Stimulated activated naive CD8-positive, alpha-beta T cell treated with anti-CD3 and anti-CD28 coated beads, Interleukin-15, Interleukin-2, amounts not matched to agents 100 ng/mL and 50 ng/mL, for 24 hours (primary cell): Measurements from ENCODE around the gene FAM149A.

ENCODE experiments used
- H3K27ac Mint-ChIP-seq: one replicate; pipeline ENCODE4 v1.8.0; 2021; ENCODE audit warnings: mild to moderate bottlenecking, mixed read lengths
- H3K27me3 Mint-ChIP-seq: one replicate; pipeline ENCODE4 v1.8.0; 2021; ENCODE audit warnings: mixed read lengths
- H3K36me3 Mint-ChIP-seq: one replicate; pipeline ENCODE4 v1.8.0; 2021; ENCODE audit warnings: low read depth, mixed read lengths
- H3K4me1 Mint-ChIP-seq: one replicate; pipeline ENCODE4 v1.8.0; 2021; ENCODE audit warnings: low read depth, mixed read lengths
- H3K4me3 Mint-ChIP-seq: one replicate; pipeline ENCODE4 v1.8.0; 2021; ENCODE audit warnings: mild to moderate bottlenecking, mixed read lengths
- H3K9me3 Mint-ChIP-seq: one replicate; pipeline ENCODE4 v1.8.0; 2021; ENCODE audit warnings: mixed read lengths

FAM149A gene

DNA sequence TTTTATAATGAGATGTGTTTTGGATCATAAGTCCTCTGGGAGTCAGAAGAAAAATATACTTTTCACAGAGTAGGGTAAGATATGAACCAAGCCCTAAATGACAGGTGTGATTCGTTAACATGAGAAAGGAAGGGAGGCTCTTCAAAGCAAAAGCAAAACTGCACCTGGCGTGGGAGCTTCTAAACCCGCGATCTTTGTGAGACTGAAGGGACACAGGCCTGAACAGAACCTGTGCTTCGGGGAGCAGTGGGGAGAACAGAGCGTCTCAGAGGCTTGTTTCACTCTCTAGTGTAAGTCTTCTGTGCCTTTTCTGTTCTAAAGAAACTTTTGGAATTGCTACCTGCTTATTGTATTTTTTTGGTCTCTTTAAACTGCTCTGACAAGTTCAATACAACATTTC lies 56.6 kb downstream of the FAM149A start:
- H3K27ac Mint-ChIP-seq: no peak overlapping the region
- peaks cover 2% of the 10 kb centered on the region for H3K27me3 Mint-ChIP-seq
- no peak overlapping the region for H3K4me3 Mint-ChIP-seq
- peaks cover 5% of the 10 kb centered on the region for H3K4me1 Mint-ChIP-seq
- H3K9me3 Mint-ChIP-seq: no peaks in the 10 kb centered on the region
- H3K36me3 Mint-ChIP-seq: no peaks in the 10 kb centered on the region

DNA sequence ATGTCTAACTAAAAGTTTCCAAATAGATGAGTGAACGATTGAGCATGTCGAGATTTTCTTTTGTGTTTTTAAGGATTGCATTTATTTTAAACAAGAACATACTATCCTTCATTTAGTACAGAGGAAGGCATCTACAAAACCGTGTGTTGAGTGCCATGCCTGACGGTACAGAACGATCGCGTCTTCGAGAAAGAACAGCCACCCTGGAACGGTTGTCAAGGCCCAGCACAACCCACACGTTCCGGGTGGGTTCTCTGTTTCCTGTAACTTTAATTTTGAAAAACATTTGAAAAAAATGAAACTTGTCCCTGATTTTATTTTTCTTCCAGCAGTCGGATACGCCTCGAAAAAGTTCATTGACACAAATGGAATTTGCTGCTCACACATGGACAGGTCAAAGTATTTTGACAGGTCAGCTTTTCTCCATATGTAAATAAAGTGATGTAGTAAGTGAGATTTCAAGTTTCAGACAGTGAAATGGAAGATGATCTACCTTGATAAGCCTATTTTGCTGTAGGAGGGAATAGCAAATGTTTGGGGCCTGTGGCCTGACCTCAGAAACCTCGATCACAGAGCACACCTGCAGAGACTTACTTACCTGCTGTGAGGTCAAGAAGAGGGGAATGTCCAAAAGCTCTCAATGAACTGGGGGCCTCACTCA lies 62.5 kb downstream of the FAM149A start:
- no peak overlapping the region for H3K27ac Mint-ChIP-seq
- no peak overlapping the region for H3K4me3 Mint-ChIP-seq
- H3K27me3 Mint-ChIP-seq: peaks cover 2% of the 10 kb centered on the region
- no peaks in the 10 kb centered on the region for H3K36me3 Mint-ChIP-seq
- no peaks in the 10 kb centered on the region for H3K9me3 Mint-ChIP-seq
- H3K4me1 Mint-ChIP-seq: no peaks in the 10 kb centered on the region

DNA sequence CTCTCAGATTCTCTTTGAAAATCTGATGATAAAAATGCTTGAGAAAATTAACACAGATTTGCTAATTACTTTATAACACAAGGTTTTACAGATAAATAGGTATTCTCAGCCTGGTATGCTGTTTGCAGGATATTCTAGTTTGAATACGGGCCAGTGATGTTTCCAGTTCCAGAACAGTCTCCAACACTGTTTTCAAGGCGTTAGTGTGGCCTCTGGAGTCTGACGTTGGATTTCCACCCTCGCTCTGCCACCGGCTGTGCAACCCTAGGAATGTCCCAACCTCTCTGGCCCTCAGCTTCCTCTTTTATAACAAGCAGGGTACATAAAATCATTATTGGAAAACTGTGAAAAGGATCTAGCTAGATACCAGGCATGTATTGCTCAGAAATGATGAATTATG lies 63.1 kb downstream of the FAM149A start:
- no peak overlapping the region for H3K27ac Mint-ChIP-seq
- peaks cover 2% of the 10 kb centered on the region for H3K27me3 Mint-ChIP-seq

DNA sequence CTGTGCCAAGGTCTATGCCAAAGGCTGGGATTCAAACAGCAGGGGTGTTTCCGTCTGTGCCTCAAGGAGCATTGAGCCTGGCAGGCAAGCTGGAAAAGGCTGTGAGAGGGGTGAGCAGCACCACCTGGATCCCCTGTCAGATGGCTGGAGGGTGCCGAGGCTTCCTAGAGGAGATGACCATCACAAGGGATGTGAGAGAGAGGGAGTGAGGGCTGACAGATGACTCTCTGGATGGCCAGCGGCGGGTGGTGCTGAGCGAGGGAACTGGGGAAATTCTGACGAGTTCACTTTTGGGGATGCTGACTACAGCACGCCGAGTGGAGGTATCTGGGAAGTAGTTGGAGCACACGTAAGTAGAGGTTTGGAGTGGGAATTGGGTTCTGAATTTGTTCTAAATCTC lies 64.2 kb downstream of the FAM149A start:
- H3K27me3 Mint-ChIP-seq: peaks cover under 1% of the 10 kb centered on the region
- no peak overlapping the region for H3K27ac Mint-ChIP-seq
- H3K4me1 Mint-ChIP-seq: no peaks in the 10 kb centered on the region
- no peaks in the 10 kb centered on the region for H3K9me3 Mint-ChIP-seq
- H3K36me3 Mint-ChIP-seq: no peaks in the 10 kb centered on the region
- no peak overlapping the region for H3K4me3 Mint-ChIP-seq

More for the DNA sequence above, 63.1 kb downstream of the FAM149A start:
- H3K4me3 Mint-ChIP-seq: no peak overlapping the region
- no peaks in the 10 kb centered on the region for H3K4me1 Mint-ChIP-seq
- no peaks in the 10 kb centered on the region for H3K9me3 Mint-ChIP-seq
- H3K36me3 Mint-ChIP-seq: no peaks in the 10 kb centered on the region

DNA sequence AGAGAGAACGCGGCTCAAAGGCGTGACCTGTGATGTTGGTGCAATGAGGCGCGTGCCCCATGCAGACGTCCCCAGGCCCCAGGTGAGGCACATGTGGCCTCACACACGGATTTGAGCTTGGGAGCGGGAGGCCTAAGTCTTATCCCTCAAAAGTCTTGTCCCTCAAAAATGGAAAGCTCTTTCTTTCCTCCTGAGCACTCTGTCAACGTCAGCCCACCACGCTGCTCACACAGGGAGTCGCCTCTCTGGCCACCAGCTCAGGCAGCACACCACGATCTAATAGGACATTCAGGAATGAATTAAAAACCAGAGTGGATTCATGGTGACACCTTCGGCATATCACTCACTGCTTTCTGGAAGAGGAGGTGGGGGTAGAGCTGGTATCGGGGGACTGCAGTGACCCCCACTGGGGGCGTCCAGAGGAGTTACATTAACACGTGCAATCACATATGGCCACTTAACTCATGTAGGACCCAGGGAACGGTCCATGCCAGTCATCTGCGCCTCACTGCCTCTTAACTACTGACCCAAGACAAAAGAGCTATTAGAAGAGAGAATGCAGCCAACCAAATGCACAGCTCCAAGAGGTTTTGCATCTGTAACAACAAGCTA lies 64.9 kb downstream of the FAM149A start:
- Mint-ChIP-seq H3K27me3 (no peaks in the 10 kb centered on the region), H3K36me3 (no peaks in the 10 kb centered on the region), H3K27ac (no peak overlapping the region), H3K4me3 (no peak overlapping the region), H3K4me1 (no peaks in the 10 kb centered on the region), H3K9me3 (no peaks in the 10 kb centered on the region)

DNA sequence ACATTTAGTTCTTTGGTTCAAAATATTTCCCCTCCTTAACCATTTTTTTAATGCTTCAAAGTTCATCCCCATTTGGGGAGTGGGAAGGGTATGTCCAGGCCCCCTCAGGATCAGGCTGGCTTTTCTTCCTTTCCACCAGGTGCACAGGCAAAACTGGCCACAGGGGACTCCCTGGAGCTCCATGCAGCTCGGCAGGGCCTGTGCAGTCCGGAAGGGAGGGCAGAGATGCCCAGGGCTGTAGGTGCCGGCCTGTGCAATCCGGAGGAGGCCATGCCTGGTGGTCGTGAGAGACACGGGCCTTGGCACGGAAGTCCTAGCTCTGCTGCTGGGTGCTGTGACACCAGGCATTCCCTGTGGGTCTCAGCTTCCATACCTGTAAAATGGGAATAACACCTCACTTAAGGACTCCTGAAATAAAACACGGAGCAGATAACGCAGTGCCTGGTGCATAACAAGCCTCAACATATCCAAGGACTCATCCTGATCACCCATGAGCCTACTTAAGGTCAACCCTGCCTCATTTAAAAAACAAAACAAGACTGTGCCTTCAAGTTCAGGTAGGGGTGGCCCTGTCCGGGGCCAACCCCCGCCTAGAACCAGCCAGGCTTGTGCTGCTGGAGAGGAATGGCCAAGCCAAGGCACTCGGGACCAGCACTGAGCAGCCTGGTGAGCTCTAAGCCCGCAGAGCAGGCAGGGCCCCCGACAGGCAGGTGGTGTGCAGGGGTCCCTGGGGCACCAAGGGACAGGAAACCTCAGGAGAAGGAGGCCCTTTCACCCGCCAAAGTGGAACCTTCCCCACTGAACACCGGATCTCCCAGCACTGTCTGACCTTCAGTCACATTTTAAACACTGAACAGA lies 65.7 kb downstream of the FAM149A start:
- Mint-ChIP-seq H3K27ac (no peak overlapping the region), H3K4me3 (no peak overlapping the region), H3K9me3 (no peaks in the 10 kb centered on the region), H3K27me3 (no peaks in the 10 kb centered on the region), H3K36me3 (no peaks in the 10 kb centered on the region), H3K4me1 (no peaks in the 10 kb centered on the region)

DNA sequence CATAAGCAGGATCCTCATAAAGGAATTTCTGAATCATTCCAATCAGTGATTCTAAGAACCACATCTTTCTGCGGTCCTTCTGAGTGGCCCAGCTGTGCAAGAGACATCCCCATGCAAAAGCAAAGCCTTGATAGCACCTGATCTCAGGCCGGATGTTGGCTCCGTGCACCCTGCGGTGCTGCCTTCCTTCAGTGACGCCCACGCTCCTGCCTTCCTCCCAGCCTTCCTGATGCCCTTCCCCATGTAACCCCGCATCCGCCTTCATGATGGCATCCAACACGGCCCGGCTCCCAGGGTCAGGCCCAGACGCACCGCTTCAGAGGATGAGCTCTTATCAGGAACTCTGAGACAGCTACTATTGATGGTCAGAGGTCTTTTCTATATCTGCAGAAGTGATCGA lies 66.5 kb downstream of the FAM149A start:
- Mint-ChIP-seq H3K27ac (no peak overlapping the region), H3K4me1 (no peaks in the 10 kb centered on the region), H3K36me3 (no peaks in the 10 kb centered on the region), H3K9me3 (no peaks in the 10 kb centered on the region), H3K27me3 (no peaks in the 10 kb centered on the region), H3K4me3 (no peak overlapping the region)

DNA sequence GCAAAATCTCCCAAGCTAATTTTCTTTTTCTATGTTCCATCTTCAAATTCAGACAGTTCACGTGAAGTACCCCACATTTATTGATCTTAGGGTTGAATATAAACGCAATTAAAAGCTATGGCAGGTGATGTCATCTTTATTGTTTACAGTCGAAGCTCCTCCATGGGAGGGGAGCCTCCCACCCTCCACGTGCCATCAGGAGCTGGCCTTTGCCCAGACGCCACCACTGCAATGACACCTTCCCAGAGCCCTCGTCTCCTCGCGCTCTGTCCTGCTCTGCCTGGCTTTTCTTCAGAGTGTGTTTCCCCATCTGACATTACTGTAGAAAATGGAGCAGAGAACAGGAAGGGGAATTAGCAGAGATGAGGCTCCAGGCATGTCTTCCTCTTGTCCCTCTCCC lies 68.0 kb downstream of the FAM149A start:
- Mint-ChIP-seq H3K4me1 (no peaks in the 10 kb centered on the region), H3K27ac (no peak overlapping the region), H3K9me3 (no peaks in the 10 kb centered on the region), H3K4me3 (no peak overlapping the region), H3K27me3 (no peaks in the 10 kb centered on the region), H3K36me3 (no peaks in the 10 kb centered on the region)

DNA sequence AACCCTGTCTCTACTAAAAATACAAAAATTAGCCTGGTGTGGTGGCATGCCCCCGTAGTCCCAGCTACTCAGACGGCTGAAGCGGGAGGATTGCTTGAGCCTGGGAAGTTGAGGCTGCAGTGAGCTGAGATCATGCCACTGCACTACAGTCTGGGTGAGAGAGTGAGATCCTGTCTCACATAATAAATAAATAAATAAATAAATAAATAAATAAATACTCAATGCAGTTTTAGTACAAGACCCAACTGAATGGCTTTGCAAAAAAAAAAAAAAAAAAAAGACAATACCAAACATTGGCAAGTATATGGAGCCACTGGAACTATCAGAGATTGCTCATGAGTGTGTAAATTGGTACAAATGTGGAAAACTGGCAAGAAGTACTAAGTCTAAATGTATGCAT lies 83.6 kb downstream of the FAM149A start:
- Mint-ChIP-seq H3K27ac (no peak overlapping the region), H3K4me3 (no peak overlapping the region), H3K4me1 (peaks cover 26% of the 10 kb centered on the region), H3K27me3 (peaks cover 14% of the 10 kb centered on the region), H3K9me3 (peaks cover 6% of the 10 kb centered on the region), H3K36me3 (no peaks in the 10 kb centered on the region)

DNA sequence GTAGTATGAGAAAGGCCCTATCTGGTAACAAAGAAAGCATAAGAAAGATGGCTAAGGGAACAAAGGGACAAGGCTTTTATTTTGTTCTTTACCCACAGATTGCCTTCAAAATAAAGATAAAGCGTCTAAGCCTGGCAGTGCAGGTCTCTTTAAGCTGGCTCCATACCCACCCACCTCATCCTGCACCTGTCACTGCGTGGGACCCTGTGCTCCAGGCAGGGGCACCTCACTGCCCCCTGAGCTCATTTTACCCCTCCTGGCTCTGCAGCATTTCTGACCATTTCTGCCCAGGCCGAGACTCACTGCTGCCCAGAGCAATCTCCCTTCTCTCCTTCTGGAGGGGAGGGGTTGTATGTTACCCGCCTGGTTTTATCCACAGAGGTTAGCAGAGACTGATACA lies 85.2 kb downstream of the FAM149A start:
- peaks cover 12% of the 10 kb centered on the region for H3K27me3 Mint-ChIP-seq
- H3K4me1 Mint-ChIP-seq: peaks cover 35% of the 10 kb centered on the region
- H3K27ac Mint-ChIP-seq: peak overlapping the region; percentile 95
- H3K4me3 Mint-ChIP-seq: peak overlapping the region; percentile 88
- peaks cover 5% of the 10 kb centered on the region for H3K9me3 Mint-ChIP-seq
- no peaks in the 10 kb centered on the region for H3K36me3 Mint-ChIP-seq

DNA sequence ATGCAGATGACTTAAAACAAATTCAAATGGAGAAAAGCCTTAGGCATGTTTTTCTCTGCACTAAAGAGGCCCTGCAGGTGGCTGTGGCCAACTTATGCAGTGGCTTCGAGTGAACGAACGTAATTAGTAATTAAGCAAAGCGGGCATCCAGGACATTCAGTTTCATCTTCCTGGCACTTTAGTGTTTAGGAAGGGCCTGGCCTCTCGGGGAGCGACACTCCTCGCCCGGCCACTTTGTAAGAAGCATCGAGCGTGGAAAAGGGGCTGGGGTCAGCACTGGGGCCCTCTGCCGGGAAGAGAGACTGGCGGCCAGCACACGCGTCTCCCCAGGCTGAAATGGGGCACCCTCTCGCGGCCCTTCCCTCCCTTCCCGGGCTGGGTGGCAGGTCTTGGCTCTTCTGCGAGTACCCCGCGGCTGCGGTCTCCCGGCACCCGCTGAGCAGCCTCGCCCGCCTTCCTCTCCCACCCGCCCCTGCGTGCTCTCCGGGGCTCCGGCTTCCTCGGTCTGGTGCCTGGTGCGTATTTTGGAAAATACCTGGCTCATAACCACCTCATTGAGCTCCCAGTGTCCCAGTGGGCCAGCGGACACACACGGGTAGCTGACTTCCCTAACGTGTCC lies 86.2 kb downstream of the FAM149A start:
- no peaks in the 10 kb centered on the region for H3K9me3 Mint-ChIP-seq

DNA sequence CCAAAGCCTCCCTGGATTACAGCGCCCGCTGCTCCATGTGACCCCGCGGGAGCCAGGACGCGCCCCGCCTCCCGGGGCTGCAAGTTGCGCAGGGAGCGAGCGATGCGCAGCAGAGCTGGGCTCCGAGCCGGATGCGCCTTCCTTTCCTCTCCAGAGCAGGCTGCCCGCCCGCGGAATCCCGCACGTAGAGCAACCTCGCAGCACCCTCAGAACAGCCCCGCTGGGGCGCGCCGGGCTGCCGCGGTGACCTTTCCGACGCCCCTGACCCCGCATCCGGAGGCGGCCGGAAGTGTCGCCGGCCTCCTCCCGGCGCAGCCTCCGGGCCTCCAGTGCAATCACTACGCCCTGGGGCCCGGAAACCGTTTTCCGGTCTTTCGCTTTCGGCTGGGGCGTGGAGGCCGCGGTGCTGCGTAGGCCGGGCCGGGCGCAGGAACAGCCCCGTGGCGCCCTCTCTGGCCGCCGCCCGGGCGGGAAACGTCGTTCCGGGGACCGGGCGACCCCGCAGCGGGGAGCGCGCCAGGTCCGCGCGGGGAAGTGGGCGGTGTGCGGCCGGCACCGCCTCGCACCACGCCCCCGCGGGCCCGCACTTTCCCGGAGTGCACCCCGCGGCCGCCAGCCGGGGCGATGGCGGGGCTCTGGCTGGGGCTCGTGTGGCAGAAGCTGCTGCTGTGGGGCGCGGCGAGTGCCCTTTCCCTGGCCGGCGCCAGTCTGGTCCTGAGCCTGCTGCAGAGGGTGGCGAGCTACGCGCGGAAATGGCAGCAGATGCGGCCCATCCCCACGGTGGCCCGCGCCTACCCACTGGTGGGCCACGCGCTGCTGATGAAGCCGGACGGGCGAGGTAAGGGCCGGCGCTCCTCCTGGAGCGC lies 86.9 kb downstream of the FAM149A start, which contains the start of gene CYP4V2:
Gene CYP4V2, plus strand, starts transcription at position 368 of the 866 bp plus-strand sequence. Its CDS starts 257 bp downstream, at position 625.
- Mint-ChIP-seq H3K4me1 (peaks cover 37% of the 10 kb centered on the region), H3K27ac (peak within 1 kb of the TSS; percentile 95), H3K4me3 (peak within 1 kb of the TSS; percentile 95), H3K9me3 (no peaks in the 10 kb centered on the region), H3K36me3 (peaks cover 13% of the 10 kb centered on the region), H3K27me3 (no peaks in the 10 kb centered on the region)

More for the DNA sequence above, 86.2 kb downstream of the FAM149A start:
- peaks cover 3% of the 10 kb centered on the region for H3K27me3 Mint-ChIP-seq
- peak overlapping the region; percentile 95 for H3K27ac Mint-ChIP-seq
- H3K36me3 Mint-ChIP-seq: peaks cover 6% of the 10 kb centered on the region
- peaks cover 35% of the 10 kb centered on the region for H3K4me1 Mint-ChIP-seq
- H3K4me3 Mint-ChIP-seq: peak overlapping the region; percentile 88

DNA sequence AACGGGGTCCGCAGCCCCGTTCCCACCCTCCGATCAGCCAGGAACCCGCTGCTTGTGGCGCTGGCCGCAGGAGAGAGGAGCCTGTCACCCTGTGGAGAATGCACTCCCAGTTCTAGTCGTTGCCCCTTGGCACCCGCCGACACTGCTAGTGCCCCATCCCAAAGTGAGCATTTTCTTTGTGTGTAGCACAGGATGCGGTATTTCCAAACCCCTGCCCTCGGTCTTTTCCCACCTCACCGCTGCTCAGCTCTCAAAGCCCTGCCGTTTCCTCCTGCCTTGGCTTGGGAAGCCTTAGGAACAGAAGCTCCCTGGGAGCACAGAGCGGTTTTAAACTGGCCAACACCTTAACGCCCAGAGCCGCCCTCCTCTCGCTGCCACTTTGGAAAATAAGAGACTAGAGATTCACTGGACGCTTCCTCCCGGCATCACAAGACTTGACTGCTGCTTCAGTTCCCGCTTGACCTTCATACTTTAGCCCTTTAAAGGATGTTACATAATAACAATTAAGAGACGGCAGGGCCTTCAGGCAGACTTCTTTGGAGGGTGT lies 87.6 kb downstream of the FAM149A start:
- Mint-ChIP-seq H3K36me3 (peaks cover 19% of the 10 kb centered on the region), H3K27ac (peak overlapping the region; percentile 89), H3K4me1 (peaks cover 41% of the 10 kb centered on the region)

DNA sequence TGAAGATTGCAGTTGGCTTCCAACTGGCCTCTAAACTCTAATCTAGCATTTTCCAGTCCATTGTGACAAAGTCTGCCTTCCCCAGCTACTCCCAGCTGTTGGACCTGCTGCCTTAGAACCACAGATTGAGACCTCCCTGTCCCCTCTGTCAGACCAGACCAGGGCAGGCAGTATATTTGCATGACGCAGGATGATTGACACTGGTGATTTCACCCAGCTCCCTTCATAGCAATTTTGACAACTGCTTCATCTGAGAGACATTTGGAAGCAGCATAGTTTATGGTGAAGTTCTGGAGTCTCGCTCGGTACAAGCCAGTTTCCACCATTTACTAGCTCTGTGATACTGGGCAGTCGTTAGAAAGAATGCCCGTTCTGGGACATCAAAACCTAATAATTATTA lies 89.3 kb downstream of the FAM149A start:
- Mint-ChIP-seq H3K4me3 (peak overlapping the region; percentile 95), H3K4me1 (peaks cover 43% of the 10 kb centered on the region), H3K27ac (peak overlapping the region; percentile 11), H3K27me3 (no peaks in the 10 kb centered on the region), H3K36me3 (peaks cover 20% of the 10 kb centered on the region), H3K9me3 (no peaks in the 10 kb centered on the region)

More for the DNA sequence above, 87.6 kb downstream of the FAM149A start:
- H3K9me3 Mint-ChIP-seq: no peaks in the 10 kb centered on the region
- no peaks in the 10 kb centered on the region for H3K27me3 Mint-ChIP-seq
- peak overlapping the region; percentile 95 for H3K4me3 Mint-ChIP-seq
